Lung (tissue), 12 donors: ENCODE measurements around the gene CD276. TPM values are rescaled to one million over a fixed set of nuclear protein-coding genes. Genes with fewer than 3 reads are reported as not detected.

Source experiments
- ATAC-seq: fragments of 200-7000 bp; cut with Tn5 transposase; one replicate; pipeline ENCODE4 v1.9.1; 2020; ENCODE audit warnings: moderate number of reproducible peaks; ENCODE audit not compliant: insufficient read depth, low FRiP score
- DNase-seq, 3 donors: peaks; one replicate each; pipeline ENCODE4 v3.0.0-alpha.2; 2013 to 2017
- H3K27ac ChIP-seq, 2 donors: one replicate each; pipeline ENCODE4 v1.5.1; 2013; ENCODE audit warnings: mild to moderate bottlenecking in 2 of 2, moderate library complexity in 2 of 2, control low read depth in 1 of 2, inconsistent platforms in 1 of 2, low read depth in 1 of 2, low read length in 1 of 2
- H3K27me3 ChIP-seq, 3 donors: one replicate each; pipeline ENCODE4 v1.5.1; 2013; ENCODE audit warnings: low read length in 2 of 3; ENCODE audit not compliant: control insufficient read depth in 3 of 3, insufficient read depth in 3 of 3
- H3K36me3 ChIP-seq, 4 donors: one replicate each; pipeline ENCODE4 v1.5.1; 2013; ENCODE audit warnings: low read length in 4 of 4, mild to moderate bottlenecking in 1 of 4, moderate library complexity in 1 of 4; ENCODE audit not compliant: control insufficient read depth in 4 of 4, insufficient read depth in 4 of 4
- H3K4me1 ChIP-seq, 5 donors: one replicate each; pipeline ENCODE4 v1.5.1; 2013; ENCODE audit warnings: low read length in 5 of 5, mild to moderate bottlenecking in 2 of 5, moderate library complexity in 1 of 5; ENCODE audit not compliant: control insufficient read depth in 5 of 5, insufficient read depth in 5 of 5
- H3K4me3 ChIP-seq: one replicate; pipeline ENCODE4 v1.5.1; 2013; ENCODE audit warnings: mild to moderate bottlenecking, control low read depth, moderate library complexity
- H3K9ac ChIP-seq, 2 donors: one replicate each; pipeline ENCODE4 v1.5.1; 2013; ENCODE audit warnings: low read length in 2 of 2, control low read depth in 1 of 2; ENCODE audit not compliant: insufficient read depth in 1 of 2
- H3K9me3 ChIP-seq, 4 donors: one replicate each; pipeline ENCODE4 v1.5.1; 2013; ENCODE audit warnings: low read length in 3 of 4, mild to moderate bottlenecking in 1 of 4, moderate library complexity in 1 of 4; ENCODE audit not compliant: control insufficient read depth in 4 of 4, insufficient read depth in 3 of 4
- WGBS, 2 donors: extraction: QIAGEN DNeasy Blood & Tissue Kit; methylation state at CpG; one replicate each; pipeline ENCODE4 v1.1.7; 2013; 5-methylcytosine and 5-hydroxymethylcytosine counted together
- polyA plus RNA-seq, 2 donors: library from polyadenylated mRNA; stranded (reverse); fragments of 200-250 nt; gene quantifications; one replicate each; pipeline ENCODE4 v1.2.1, GENCODE V29; 2013
- total RNA-seq, 2 donors: library from RNA; depleted of rRNA in 1 of 2; stranded (reverse); fragments of >200 nt in 1 of 2; gene quantifications; one replicate each; pipeline ENCODE4 v1.2.1, GENCODE V29; 2014 to 2021
- TF ChIP-seq, protein P1 (sequence below): IDR thresholded peaks from 2 replicates; pipeline ENCODE4 v1.5.1; 2012; ENCODE audit warnings: mild to moderate bottlenecking; ENCODE audit errors: control extremely low read depth, extremely low read depth
- donor health status: control.
- donor health status: control.
- donor health status: Bipolar disorder and iron deficiency.
- donor health status: healthy.
- donor health status: DM: yes; HTN: yes; CAD: no.

Gene CD276
- total and polyA plus RNA-seq, 4 donors: 33.8 to 71.1 (median 37.1) TPM

DNA sequence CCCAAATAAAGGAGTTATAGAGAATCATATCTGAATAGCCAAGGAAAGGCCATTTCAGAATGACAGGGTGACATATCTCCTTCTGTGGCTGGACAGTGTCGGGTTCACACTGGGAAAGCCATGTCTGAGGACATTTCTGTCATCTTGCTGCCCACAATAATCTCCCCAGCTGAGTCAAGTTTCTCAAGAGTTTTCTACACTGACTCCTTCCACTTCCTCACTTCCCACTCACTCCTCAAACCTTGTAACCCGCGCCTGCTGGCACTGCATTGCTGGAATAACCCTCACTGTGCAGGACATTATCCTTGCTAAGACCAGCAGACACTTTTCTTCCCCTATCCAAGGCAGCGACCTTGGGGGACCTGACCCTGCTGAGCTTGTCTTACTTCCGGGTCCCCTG is 74.3 kb downstream of the CD276 start:
- no peaks in the 10 kb centered on the region for H3K9me3 ChIP-seq
- peaks cover 0 to 37% (median 7%) of the 10 kb centered on the region in 5 donors for H3K4me1 ChIP-seq
- TF ChIP-seq, protein P1, sequence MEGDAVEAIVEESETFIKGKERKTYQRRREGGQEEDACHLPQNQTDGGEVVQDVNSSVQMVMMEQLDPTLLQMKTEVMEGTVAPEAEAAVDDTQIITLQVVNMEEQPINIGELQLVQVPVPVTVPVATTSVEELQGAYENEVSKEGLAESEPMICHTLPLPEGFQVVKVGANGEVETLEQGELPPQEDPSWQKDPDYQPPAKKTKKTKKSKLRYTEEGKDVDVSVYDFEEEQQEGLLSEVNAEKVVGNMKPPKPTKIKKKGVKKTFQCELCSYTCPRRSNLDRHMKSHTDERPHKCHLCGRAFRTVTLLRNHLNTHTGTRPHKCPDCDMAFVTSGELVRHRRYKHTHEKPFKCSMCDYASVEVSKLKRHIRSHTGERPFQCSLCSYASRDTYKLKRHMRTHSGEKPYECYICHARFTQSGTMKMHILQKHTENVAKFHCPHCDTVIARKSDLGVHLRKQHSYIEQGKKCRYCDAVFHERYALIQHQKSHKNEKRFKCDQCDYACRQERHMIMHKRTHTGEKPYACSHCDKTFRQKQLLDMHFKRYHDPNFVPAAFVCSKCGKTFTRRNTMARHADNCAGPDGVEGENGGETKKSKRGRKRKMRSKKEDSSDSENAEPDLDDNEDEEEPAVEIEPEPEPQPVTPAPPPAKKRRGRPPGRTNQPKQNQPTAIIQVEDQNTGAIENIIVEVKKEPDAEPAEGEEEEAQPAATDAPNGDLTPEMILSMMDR: no peak
- H3K27ac ChIP-seq: no peak overlapping the region
- H3K4me3 ChIP-seq: no peak overlapping the region
- DNase-seq: no peak
- H3K36me3 ChIP-seq: no peaks in the 10 kb centered on the region
- peaks cover 0 to 5% (median 0%) of the 10 kb centered on the region in 3 donors for H3K27me3 ChIP-seq
- H3K9ac ChIP-seq: no peak overlapping the region
- 56 to 59% methylated on average over 5 of the region's 5 CpGs for WGBS, 2 donors
- ATAC-seq: no peak

DNA sequence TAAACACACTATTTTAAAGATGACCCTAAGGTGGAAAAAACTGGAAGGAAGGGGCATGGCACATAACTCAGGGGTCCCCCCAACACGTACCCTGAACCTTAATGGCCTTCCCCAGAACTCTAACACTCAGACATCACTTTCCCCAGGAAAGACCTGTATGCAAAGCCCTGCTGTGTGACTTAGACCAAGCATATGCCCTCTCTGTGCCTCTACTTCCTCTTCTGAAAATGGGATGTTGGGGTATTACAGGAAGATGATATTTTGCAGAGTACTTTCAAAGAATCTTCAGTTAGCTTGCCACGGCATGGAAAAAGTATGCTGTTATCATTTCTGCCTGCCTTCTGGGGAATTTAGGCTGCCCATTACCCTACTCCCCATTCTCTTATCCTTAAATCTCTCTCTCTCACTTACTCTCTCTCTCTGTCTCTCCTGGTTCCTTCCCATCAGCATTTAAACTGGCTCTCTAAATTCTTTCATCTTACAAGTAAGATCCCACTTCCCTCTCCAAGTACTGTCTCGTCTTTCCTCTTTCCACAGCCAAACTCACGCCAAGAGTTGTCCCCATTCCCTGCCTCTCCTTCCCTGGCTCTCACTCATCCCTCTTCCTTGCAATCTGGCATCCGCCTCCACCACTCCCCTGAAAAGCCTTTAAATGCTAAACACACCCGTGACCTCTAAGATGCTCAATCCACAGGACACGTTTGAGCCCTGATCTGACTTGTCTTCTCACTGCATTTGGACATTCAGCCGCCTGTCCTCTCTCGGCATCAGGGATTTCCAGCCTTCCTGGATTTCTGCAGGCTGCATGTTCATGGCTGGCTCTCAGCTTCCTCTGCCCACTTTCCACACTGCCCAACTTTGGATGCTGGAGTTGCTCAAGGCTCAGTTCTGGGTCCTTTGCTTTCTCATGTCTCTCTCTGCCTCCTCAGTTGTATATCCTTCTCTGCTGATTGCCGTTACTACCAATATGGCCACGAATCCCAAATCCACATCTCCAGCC is 76.4 kb downstream of the CD276 start:
- no peak overlapping the region for H3K4me3 ChIP-seq
- peaks cover 0 to 5% (median 0%) of the 10 kb centered on the region in 3 donors for H3K27me3 ChIP-seq
- H3K36me3 ChIP-seq: no peaks in the 10 kb centered on the region
- WGBS, 2 donors: 48 to 58% methylated on average over 11 of the region's 11 CpGs
- H3K4me1 ChIP-seq: peaks cover 0 to 41% (median 16%) of the 10 kb centered on the region in 5 donors
- ATAC-seq: no peak
- TF ChIP-seq, protein P1: no peak
- H3K9ac ChIP-seq: no peak overlapping the region
- peak in 1 of 3 donors; percentile 28 for DNase-seq
- H3K27ac ChIP-seq: no peak overlapping the region
- no peaks in the 10 kb centered on the region for H3K9me3 ChIP-seq

DNA sequence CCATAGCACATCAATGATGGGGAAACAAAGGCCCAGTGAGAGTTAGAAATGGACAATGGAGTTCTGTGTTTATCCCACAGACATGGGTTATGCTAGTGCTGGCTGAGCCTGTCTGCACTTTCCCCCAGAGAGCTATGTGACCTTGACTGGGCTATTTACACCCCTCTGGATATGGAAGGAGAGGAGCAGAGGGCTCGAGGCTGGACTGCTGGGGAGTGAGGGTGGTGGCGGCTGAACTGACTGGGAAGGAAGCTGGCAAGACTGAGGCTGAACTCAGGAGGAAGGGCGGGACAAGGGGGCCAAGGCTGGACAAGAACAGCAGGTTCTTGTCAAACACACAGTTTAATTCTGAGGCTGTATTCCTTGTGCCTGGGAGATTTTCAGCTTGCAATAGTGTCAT is 79.7 kb downstream of the CD276 start:
- ATAC-seq (no peak), DNase-seq (peak; percentile 82 to 98 (median 94))
- Histone ChIP-seq H3K9me3 (no peaks in the 10 kb centered on the region), H3K27ac (no peak overlapping the region), H3K27me3 (no peaks in the 10 kb centered on the region), H3K36me3 (no peaks in the 10 kb centered on the region), H3K4me3 (no peak overlapping the region), H3K9ac (no peak overlapping the region), H3K4me1 (peaks cover 0 to 41% (median 16%) of the 10 kb centered on the region in 5 donors)
- WGBS, 2 donors: 55 to 64% methylated on average over 3 of the region's 3 CpGs
- TF ChIP-seq, protein P1: no peak

Other genes starting within 250 kb of the CD276 start
- not detected for gene REC114, start 241.2 kb upstream of the CD276 start, total RNA-seq
- under 1 TPM in 1 of 2 donors, not detected in 1; 0.15 TPM for gene REC114, start 241.2 kb upstream of the CD276 start, polyA plus RNA-seq
- gene NPTN, start 51.0 kb upstream of the CD276 start, total RNA-seq: 100 to 1,000 TPM; 121 to 123 TPM
- gene NPTN, start 51.0 kb upstream of the CD276 start, polyA plus RNA-seq: 100 to 1,000 TPM in 1 of 2 donors, 10 to 100 TPM in 1; 34.1 to 148 TPM
- gene INSYN1, start 69.0 kb downstream of the CD276 start, total RNA-seq: 1 to 10 TPM; 3.1 to 5.6 TPM
- gene INSYN1, start 69.0 kb downstream of the CD276 start, polyA plus RNA-seq: 1 to 10 TPM in 1 of 2 donors, under 1 TPM in 1; 0.86 to 4.9 TPM
- not detected for gene TBC1D21, start 189.2 kb downstream of the CD276 start, total RNA-seq
- gene TBC1D21, start 189.2 kb downstream of the CD276 start, polyA plus RNA-seq: not detected
- gene LOXL1, start 242.1 kb downstream of the CD276 start, total RNA-seq: 10 to 100 TPM; 13.1 to 25.3 TPM
- 10 to 100 TPM in 1 of 2 donors, 1 to 10 TPM in 1; 9.4 to 15.5 TPM for gene LOXL1, start 242.1 kb downstream of the CD276 start, polyA plus RNA-seq